HL-60/S4 treated with retinoic acid at 250 ng/mL for 4 days and 3 days (cell line): ENCODE data around the gene C1orf185.
"Not testable (repeated sequence)": the region's sequence is repeated elsewhere in the genome, so short reads cannot be mapped to it uniquely, and the experiment has no call there.

Source experiments
- in situ Hi-C: fragments of 300-500 bp; cut with MboI; formaldehyde crosslinking; loops from 2 replicates; pipeline ENCODE4 v1.7.0; 2022; ENCODE audit warnings: low sequenced_read_pairs

Gene C1orf185

DNA sequence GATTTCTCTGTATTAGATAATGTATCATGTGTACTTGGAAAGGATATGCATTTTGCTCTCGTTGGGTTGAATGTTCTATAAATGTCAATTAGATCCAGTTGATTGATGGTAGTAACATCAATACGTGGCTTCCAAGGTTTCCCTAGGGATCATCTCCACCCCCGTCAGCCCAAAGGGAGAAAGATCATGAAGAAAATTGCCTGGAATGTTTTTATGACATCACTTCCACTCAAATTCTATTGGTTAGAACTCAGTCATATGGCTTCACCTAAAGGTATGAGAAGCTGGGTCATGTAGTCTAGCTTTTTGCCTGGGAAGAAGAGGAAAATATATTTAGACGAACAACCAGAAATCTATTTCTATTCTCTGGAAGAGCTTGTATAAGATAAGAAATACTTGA, at the start of gene C1orf185:
TSS of gene C1orf185 (plus strand) at position 253 of the 400 bp plus-strand sequence. CDS start at position 259, 6 bp downstream.
- in situ Hi-C loops, result no loop called here

DNA sequence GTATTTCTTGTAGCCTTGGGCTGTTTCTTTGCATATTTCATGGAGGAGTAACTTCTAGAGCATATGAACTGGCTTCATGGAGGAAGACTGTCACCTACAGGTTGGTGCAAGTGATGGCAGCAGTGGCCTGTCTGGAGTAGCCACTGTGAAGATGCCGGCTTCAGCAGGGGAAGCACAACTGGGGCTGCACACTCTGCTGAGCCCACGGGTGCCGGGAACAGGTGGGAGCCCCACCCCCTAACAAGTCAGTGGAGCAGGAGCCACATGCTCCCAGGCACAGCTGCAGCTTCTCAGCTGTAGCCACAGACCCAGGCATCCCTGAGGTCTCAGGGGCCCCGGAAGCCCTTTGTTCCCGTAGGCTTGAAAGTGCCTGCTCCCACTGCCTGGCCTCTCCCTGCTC, 43.2 kb upstream of the C1orf185 start:
- in situ Hi-C loops, result no loop called here

DNA sequence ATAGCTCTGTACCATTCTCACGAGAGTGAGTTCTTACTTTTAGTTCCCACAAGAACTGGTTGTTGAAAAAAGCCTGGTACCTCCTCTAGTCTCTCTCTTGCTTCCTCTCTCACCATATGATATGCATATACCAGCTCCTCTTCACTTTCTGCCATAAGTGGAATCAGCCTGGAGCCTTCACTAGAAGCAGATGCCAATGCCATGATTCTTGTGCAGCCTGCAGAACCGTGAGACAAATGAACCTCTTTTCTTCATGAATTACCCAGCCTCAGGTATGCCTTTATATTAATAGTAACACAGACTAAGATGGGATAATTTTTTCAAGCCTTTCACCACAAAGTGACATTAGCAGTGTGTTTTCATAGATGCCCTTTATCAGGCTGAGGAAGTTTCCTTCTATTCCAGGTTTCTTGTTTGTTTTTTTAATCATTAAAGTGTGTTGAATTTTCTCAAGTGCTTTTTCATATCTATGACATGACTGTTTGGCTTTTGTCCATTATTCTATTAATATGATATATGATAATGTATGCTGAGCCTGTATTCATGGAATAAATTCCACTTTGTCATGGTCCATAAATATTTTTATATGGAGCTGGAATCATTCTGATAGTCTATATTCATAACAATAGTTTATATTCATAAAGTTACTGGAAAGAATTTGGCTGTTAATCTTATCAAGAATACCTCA, 40.7 kb upstream of the C1orf185 start:
- in situ Hi-C loops, result no loop called here

DNA sequence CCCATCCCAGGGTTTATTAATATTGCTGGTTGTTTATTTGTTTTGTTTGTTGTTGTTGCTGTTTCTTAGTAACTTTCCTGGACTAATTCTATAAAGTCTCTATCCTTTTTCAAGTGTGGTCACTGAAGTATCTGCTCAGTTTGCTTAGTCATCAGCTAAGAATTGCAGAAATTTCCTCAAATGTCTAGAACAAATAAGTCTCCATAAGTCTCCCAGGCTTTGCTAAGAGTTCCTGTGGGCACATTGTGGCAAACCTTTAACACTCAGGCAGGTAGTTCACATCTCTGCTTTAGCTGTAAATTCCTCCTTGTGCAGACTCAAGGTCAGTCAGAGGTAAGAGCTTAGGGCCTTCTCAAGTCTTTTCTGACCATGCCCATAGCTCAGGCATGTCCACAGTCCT, 38.9 kb upstream of the C1orf185 start:
- in situ Hi-C loops, result no loop called here

DNA sequence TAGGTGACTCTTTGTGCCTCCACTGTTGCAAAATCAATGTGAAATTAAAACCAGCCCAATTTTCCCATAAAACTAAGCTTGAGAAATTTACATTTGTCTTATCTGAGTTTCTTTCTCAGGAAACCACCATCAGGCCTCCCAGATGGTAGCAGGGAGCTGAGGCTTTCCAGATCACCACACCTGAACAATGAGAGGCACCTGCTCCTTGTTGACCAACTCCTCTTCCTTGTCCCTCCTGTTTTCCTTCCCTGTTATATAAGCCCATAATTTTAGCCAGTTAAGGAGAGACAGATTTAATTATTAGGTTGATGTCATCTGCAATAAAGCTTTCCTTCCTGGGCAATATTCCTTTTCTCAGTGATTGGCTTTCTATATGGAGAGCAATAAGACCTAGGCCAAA, 32.0 kb upstream of the C1orf185 start:
- in situ Hi-C loops, result no loop called here

DNA sequence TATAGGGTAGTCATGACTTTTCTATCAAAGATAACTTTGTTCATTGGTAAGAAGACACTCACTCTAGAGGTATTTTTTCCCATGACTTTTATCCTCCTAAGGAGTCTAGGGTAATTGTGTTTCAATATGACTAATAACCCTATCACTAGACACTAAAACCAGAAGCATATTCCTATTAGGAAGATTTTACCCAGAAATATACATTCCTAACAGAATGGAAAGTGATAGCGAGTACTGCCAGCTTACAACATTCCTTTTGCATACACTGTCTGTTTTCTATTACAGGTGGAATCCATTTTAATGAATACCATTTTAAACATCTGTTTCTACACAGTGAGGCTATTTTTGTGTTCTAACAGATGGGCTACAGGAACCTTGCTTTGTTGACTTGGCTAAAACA, 31.4 kb upstream of the C1orf185 start:
- in situ Hi-C loops, result no loop called here

DNA sequence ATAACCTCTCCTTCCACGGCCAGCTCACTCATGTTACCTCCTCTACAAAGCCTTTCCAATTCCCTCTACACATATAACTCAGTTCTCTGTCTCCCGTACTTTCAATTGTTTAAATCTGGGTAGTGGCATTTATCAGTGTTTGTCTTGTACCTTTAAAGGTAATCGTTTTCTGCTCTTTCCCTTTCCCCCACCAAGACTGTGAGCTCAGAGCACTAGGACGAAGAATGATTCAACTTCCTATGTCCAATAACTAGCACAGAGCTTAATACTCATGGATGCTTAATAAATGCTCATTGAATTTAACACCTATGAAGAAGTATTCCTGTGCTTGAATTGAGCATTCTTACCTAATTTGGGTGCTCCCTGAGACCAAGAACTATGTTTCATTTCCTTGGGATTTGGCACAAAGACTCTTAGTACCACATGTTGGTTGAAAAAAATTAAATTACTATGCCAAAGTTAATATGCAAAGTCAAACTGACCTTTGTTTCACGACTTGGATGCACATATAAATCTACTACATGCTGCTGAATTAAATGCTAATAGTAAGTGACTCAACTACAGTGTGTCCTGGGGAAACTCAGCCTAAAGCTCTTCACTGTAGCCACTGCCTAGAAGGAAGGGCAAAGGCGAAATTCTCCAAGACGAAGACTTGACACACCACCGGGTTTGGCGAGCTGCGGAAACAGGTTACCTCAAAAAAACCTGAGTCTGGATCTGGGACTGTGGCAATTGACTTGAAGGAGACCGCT, 30.6 kb upstream of the C1orf185 start:
- in situ Hi-C loops, result no loop called here

DNA sequence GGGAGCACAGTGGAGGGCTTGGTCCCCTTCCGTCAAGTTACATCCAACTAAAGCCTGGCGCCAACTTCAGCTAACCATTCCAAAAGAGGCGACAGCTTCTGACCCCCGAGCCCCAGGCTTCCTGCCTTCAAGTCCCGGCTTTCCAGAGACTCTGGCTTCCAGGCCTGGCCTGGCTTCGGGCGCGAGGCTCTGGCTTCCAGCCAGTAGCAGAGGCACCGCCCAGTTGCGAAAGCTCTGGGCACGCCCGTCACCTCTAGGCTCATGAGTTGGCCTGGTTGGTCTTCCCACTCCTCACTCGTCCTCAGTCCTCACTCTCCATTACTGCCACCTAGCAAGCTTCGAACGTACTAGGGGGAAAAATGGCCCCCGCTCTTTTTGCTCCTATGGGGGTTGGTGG, 30.0 kb upstream of the C1orf185 start:
- in situ Hi-C loops, result no loop called here

DNA sequence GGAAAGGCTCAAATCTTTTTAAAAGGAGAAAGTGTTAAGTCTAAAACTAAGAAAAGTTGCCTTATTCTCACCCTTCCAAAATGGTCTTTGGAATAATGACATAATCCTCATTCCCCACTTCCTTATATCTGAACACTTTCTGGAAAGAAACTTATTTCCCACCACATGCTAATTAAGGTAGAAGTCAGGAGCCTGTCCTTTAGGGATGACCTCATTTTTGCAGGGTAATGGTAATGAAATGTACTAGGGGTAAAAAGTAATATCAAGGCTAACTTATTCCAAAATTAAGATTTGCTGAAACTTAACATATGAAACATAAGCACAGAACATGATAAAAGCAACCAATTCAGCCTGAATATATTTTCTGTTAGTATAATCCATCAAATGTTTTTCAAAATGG, 29.4 kb upstream of the C1orf185 start:
- in situ Hi-C loops, result no loop called here

DNA sequence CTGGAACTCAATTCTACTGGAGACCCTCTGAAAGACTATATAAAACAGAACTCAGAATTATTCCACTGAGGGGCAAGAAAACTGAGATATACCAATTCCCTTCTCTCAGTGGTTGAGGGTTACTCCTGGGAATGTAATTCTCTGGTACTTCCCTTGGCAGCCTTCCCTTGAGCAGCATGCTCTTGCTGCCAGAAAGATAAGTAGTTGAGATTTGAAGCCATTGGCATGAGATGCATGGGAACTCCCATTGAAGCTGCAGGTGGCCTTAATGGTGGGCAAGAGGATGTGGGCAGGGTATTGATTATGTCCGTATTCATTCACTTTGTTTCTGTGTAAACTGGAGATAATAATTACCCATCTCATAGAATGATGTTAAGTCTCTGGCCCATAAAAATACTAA, 28.6 kb upstream of the C1orf185 start:
- in situ Hi-C loops, result no loop called here

DNA sequence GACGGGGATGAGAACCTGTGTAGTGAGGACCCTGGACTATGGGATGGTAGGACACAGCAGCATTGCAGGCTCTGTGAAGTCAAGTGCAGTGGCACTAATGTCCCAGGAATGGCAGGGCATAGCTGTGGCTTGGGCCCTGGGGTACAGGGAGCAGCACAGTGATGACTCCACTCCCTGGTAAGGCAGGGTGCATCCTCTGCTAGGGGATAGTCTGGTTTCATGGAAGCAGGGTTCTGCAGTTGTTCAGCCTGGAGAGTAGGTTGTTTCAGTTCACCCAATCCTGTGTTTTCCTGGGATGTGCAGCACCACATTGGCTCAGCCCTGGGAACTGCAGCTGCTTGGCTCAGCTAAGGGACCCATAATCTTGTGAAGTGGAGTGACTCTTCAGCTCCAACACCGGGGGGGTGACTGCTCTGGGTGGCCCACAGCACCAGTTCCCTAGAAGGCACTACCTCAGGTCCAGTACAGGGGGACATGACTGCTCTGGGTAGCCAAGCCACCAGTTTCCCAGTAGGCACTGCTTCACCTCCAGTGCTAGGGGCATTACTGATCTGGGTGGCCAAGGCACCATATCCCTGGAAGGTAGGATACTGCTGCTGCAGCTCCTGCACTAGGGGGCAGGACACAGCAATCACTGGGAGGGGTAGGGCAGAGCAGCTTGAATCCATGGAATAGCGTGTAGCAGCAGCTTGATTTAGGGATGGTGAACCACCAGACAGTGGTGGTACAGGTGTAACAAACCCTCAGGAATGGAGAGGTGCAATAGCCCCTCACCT, 15.3 kb upstream of the C1orf185 start:
- in situ Hi-C loops, result no loop called here

DNA sequence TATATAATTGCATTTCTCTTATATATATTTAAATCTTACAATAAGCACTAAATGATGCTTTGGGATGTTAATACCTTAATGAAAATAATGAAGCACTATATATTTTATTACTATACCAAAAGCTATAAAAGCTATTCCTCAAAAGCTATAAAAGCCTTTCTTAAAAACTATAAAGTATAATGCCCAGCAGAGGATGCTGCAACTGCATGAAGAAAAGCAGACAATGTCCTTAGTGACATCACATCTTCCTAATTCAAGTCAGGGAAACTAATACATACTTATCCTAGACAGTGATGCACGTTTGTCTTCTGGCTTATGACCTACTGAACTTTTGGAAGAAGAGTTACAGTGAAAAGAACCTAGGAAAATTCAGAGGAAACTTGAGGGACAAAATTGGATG, 13.6 kb upstream of the C1orf185 start:
- in situ Hi-C loops, result no loop called here

DNA sequence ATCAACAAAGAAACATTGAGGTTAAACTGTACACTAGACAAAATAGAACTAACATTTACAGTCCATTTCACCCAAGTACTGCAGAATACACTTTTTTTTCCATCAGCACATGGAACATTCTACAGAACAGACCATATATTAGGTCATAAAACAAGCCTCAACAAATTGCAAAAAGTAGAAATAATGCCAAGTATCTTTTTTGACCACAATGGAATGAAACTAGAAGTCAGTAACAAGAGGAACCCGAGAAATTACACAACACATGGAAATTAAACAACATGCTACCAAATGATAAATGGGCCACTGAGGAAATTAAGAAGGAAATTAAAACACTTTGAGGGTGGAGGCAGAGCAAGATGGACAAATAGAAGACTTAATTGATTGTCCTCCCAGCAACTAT, 8.4 kb upstream of the C1orf185 start:
- in situ Hi-C loops, result no loop called here

DNA sequence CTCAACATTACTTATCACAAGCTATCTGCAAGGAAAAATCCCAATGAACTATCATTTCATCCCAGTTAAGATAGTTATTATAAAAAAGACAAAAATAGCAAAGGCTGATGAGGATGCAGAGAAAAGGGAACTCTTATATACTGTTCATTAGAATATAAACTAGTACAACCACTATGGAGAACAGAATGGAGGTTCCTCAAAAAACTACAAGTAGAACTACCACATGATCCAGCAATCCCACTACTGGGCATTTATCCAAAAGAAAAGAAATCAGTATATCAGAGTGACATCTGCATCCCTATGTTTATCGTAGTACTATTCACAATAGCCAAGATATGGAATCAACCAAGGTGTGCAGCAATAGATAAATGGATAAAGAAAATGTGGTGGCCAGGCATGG, 4.9 kb upstream of the C1orf185 start:
- in situ Hi-C loops, result no loop called here

DNA sequence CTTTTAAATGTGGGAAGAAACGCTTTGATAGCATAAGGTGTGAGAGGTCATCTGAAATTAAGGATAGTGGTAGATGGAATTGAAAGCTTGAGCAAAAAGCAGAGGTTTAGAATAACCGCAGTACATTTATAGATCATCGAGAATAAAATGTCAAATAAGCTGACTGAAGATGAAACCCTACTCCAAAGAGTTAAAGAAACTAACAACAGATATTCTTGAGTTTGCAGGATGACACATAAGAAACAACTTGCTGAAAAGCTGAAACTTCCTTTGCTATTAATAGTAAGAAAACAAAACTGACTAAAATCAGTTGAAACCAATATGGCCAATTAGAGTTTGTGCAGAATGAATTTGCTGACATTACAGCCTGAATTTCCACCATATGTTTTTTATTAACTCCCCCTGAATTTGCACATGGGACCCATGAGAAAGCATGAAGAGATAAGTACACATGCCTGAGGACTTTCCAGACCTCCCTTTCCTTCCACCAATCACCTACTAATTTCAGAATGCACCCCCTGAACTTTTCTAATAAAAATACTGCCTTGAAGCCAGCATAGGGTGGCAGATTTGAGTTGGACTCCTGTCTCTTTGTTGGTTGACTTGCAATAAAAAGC, 1.7 kb upstream of the C1orf185 start:
- in situ Hi-C loops, result no loop called here

DNA sequence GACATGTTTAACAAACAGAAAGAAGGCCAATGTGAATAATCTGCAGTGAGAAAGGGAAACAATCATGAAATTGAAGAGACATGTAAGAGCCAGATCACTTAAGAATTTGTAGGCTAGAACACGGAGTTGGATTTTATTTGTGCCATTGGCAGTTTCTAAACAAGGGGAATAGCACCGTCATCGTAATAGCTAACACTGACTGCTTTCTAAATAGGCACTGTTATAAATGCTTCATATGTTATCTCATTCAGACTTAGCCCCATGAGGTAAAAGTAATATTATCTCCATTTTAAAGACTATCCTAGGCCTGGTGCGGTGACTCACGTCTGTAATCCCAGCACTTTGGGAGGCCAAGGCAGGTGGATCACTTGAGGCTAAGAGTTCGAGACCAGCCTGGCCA, 12.1 kb downstream of the C1orf185 start:
- in situ Hi-C loops, result no loop called here

DNA sequence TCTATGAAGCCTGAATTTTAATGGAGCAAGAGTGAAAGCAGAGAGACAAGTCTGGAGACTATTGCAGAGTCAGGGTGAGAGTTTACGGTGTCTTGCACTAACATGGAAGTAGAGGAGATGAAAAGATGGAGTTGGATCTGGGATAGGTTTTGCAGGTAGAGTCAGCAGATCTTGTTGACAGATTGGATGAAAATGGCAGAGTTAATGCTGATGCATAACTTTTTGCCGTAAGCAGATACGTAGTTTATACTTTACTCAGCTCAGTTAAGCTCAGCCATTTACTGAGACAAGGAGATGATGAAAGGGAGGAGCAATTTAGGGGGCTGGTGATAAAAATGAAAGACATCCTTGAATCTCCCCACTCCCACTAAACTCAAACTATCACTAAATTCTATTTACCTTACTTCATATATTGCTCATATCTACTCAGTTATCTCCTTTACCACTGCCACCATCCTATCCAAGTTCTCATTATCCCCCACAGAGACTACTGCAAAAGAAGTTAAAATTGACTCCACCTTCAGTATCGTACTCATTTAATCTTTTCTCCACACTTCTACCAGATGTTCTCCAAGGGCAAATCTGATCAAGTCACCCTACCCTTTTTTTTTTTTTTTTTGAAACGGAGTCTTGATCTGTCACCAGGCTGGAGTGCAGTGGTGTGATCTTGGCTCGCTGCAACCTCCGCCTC, 13.8 kb downstream of the C1orf185 start:
- in situ Hi-C loops, result no loop called here

DNA sequence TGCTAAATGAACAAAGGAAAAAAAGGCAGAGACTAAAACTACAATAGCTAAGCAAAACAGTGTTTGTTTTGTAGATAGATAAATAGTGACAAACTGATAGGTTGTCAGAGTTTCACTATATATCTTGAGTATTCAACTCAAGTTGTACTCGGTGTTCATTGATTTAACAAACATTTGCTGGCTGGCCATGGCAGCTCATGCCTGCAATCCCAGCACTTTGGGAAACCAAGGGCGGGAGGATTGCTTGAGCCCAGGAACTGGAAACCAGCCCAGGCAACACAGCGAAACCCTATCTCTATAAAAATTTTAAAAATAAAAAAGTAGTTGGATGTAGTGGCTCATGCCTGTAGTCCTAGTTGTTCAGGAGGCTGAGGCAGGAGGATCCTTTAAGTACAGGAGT, 17.3 kb downstream of the C1orf185 start:
- in situ Hi-C loops, result no loop called here

DNA sequence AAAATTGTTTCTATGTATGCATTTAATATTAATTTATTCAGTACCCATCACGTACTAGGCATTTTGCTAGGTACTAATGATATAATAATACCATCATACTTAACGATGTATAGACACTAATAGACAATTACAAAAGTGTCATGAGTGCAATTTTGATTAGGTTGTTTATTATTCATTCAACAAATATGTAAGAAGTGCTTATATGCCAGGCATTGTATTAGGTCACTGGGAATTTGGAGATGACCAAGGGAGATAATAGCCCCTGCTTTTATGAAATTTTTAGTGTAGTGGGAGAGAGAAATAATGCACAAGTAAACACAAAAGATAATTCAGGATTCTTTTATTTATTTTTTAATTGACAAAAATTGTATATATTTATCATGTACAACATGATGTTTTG, 18.6 kb downstream of the C1orf185 start:
- in situ Hi-C loops, result no loop called here

DNA sequence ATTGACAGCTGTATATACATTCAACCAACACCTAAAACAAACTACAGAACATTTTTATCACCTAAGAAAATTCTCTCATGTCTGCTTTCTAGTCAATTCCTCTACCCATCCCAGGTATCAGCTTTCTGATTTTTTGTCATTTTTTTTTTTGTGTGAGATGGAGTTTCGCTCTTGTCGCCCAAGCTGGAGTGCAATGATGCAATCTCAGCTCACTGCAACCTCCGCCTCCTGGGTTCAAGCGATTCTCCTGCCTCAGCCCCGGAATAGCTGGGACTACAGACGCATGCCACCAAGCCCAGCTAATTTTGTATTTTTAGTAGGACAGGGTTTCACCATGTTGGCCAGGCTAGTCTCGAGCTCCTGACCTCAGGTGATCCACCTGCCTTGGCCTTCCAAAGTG, 25.1 kb downstream of the C1orf185 start:
- in situ Hi-C loops, result not testable (repeated sequence)

DNA sequence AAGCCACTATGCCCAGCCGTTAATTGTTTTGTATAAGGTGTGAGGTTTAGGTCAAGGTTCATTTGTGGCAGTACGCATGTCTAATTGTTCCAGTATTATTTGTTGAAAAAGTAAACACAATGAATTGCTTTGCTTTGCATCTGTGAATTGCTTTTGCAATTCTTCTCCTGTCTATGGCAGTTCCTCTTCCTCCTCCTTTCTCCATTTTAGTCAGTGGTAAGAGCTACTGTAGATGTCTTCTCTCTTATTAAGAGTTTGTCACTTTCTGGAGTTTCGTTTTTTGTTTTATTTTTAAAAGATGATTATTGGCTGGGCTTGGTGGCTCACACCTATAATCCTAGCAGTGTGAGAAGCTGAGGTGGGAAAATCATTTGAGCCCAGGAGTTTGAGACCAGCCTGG, 29.2 kb downstream of the C1orf185 start:
- in situ Hi-C loops, result no loop called here
